GM21360 (cell line): Measurements from ENCODE around the gene CDC20.
A peak's percentile ranks its signal among the peaks of the same experiment; 100 is the strongest.

ENCODE experiments used
- ATAC-seq: cut with Tn5 transposase; IDR thresholded peaks from one replicate; pipeline ENCODE4 v1.9.1; 2021; ENCODE audit warnings: mild to moderate bottlenecking, moderate library complexity; ENCODE audit not compliant: unreplicated experiment

Gene CDC20

DNA sequence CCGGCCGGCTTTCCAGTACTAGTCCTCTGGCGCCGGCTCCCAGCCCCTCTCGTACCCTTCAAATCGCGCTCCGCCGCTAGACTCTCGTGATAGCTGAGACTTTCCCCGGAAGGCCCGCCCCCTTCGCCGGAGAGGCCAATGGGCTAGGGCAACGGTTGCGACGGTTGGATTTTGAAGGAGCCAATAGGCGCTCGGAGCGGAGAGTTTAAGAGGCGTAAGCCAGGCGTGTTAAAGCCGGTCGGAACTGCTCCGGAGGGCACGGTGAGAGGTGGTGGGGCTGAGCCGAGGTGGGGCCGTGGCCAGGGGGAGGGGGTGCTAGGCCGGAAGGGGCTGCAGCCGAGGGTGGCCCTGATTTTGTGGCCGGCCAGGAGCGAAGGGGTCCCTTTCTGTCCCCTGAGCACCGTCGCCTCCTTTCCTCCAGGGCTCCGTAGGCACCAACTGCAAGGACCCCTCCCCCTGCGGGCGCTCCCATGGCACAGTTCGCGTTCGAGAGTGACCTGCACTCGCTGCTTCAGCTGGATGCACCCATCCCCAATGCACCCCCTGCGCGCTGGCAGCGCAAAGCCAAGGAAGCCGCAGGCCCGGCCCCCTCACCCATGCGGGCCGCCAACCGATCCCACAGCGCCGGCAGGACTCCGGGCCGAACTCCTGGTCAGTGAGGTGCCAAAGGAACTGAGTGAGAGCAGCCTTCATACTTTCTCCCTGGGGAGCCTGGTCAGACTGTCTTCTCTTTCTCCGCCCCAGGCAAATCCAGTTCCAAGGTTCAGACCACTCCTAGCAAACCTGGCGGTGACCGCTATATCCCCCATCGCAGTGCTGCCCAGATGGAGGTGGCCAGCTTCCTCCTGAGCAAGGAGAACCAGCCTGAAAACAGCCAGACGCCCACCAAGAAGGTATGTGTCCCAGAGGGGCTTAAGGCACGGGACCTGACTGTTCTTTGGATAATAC, at the start of gene CDC20:
Gene CDC20 (plus strand): TSS at position 236 of the 948 bp plus-strand sequence. CDS start 235 bp downstream, at position 471.
- ATAC-seq = peak; percentile 95

DNA sequence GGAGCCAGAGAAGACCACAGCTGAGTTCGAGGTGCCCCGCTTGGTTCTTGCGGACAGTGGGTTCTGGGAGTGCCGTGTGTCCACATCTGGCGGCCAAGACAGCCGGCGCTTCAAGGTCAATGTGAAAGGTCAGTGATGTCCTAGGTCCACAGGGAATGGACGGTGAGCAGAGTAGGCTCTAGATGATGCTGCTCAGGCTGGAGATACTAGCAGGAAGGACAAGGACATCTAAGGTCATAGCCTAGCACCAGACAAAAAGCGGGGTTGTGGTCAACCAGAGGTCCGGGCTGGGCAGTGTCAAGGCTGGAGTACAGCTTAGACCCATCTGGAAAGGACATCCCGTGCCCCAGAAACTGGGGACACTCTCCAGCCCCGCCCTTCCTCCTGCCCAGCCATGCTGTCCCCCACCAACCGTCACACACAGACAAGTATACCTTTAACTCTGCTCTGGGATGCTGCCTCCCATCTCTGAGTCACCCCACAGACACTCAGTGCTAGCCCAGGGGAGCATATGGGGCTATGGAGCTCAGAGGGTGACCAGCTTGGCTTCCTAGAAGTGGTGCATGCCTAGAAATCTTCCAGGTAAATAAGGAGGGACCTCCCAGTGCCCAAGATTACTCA, 49.3 kb upstream of the CDC20 start:
- ATAC-seq = no peak

DNA sequence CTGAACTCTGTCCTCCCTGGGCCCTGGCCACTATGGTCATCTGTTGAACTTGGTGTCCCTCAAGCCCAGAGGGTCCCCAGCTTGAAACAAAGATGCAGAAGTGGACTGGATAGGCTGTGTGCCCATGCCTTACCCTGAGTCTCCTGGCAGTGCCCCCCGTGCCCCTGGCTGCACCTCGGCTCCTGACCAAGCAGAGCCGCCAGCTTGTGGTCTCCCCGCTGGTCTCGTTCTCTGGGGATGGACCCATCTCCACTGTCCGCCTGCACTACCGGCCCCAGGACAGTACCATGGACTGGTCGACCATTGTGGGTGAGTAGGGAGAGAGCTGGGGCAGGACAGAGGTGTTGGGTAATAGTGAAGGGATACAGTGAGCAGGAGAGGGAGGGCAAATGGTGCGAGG, 47.3 kb upstream of the CDC20 start:
- ATAC-seq = no peak

DNA sequence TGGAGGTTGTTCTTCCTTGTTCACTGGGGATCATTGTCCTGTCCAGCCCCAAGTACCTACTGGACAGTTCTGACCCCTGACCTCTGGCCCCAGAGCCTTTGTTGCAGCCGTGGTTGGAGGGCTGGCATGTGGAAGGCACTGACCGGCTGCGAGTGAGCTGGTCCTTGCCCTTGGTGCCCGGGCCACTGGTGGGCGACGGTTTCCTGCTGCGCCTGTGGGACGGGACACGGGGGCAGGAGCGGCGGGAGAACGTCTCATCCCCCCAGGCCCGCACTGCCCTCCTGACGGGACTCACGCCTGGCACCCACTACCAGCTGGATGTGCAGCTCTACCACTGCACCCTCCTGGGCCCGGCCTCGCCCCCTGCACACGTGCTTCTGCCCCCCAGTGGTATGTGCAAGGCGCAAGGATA, 46.6 kb upstream of the CDC20 start:
- no peak for ATAC-seq

DNA sequence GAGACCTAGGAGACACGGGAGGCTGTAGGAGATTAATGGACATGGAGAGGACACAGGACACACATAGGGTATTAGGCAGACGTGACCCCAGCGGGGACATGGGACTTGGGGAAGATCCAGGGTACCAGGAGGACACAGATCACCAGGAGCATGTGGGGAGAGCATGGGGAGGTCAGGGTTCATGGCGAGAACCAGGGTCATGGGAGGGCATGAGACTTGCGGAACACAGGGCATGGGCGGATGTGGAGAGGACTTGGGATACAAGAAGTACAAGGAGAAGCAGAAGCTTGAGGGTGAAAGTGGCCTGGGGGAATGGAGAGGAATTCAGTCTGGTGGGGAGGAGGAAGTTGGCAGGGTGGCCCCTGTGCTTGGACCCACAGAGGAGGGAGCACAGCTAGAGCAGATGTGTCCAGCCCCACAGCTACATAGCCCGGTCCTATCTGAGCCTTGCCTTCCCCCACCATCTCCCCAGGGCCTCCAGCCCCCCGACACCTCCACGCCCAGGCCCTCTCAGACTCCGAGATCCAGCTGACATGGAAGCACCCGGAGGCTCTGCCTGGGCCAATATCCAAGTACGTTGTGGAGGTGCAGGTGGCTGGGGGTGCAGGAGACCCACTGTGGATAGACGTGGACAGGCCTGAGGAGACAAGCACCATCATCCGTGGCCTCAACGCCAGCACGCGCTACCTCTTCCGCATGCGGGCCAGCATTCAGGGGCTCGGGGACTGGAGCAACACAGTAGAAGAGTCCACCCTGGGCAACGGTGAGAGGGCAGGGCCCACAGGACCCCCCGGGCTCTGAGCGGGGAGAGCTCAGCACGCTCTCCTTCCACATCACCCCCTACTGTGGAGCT, 45.9 kb upstream of the CDC20 start:
- ATAC-seq = no peak

DNA sequence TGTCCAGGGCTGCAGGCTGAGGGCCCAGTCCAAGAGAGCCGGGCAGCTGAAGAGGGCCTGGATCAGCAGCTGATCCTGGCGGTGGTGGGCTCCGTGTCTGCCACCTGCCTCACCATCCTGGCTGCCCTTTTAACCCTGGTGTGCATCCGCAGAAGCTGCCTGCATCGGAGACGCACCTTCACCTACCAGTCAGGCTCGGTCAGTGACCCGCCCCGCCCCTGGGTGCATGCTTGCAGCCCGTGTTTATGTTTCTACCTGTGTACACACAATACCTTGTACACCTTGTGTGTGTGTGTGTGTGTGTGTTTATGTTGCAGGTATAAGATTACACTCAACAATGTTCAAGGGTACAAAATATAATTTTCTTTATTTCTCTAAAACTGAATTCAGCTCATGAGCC, 45.0 kb upstream of the CDC20 start:
- ATAC-seq = no peak

DNA sequence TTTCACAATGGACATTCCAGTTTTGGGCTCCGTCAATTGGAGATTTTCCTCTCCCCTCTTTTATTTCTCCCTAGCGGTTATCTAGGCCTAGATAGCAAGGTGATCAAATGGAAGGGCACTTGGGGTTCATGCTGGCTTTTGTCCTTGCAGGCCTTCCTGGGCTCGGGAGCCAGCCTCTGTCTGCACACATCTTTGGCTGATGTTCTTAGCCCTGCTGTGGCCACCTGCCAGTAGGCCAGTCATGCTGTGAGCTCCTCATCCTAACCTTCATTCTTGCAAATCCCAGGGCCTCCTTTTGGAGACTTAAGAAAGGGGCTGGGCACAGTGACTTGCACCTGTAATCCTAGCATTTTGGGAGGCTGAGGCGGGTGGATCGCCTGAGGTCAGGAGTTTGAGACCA, 44.5 kb upstream of the CDC20 start:
- no peak for ATAC-seq

DNA sequence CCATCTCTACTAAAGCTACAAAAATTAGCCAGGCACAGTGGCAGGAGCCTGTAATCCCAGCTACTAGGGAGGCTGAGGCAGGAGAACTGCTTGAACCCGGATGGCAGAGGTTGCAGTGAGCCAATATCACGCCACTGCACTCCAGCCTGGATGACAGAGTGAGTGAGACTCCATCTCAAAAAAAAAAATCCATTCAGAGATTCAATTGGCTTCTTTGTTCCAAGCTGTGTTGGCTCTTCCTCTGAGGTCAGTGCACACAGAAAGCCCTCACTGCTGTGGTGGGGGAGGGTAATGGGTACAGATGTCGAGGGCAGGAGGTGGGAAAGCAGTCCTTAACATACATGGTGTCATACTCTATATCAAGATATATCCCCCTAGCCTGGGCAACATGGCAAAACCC, 43.3 kb upstream of the CDC20 start:
- no peak for ATAC-seq

DNA sequence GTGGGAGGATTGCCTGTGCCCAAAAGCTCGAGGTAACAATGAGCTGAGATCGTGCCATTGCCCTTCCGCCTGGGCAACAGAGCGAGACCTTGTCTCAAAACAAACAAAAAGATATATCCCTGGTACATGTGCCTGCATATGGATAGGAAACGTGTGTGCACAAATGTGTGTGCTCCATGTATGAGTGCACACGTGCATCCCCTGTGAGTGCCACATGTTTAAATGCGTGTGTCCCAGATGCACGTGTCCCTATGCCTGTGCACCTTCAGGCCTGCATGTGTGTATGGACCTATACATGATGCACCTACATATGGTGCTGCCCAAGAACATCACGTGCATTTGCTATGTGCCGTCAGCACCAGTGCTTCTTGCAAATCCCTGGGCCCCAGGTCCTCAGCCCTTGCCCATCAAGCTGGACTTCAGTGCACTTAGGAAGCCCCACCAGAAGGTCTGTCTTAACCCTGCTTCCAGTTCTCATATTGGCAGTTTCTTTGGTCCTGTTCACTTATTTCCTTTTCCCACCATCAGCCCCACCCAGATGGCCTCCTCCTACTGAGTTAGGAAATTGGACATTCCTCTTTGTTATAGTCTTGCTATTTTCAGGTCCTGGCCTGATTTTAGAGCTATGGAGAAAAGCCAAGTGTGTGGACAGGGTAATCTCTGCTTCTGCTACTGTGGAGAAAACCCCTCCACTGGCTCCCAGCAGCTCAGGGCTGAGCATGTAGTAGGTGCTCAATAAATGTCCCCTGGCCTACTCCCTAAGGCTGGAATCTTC, 42.6 kb upstream of the CDC20 start:
- ATAC-seq = no peak

DNA sequence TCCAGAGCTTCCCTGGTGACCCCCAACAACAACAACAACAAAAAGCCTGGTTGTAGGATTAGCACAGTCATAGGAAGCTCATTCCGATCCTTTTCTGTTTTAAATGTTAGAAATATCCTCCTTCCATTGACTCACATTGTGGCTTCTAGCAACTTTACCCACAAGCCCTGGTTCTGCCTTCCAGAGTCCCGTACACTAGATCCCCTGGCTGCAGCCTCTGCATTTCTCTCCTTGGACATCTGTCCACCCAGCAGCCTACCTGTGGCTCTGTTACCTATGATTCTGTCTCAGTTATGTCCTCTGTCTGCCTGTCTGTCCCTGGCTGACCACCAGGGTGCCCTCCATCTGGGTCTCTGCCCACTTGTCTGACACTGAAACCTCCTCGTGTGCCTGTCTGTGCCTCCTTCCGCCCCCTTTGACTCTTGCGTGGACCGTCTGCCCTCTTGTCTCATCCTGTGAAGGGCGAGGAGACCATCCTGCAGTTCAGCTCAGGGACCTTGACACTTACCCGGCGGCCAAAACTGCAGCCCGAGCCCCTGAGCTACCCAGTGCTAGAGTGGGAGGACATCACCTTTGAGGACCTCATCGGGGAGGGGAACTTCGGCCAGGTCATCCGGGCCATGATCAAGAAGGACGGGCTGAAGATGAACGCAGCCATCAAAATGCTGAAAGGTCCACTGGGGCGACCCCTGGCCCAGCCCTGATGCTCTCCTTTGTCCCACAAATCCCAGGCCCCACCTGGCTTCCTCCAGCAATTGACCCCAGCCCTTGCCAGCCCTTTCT, 41.9 kb upstream of the CDC20 start:
- ATAC-seq = no peak

DNA sequence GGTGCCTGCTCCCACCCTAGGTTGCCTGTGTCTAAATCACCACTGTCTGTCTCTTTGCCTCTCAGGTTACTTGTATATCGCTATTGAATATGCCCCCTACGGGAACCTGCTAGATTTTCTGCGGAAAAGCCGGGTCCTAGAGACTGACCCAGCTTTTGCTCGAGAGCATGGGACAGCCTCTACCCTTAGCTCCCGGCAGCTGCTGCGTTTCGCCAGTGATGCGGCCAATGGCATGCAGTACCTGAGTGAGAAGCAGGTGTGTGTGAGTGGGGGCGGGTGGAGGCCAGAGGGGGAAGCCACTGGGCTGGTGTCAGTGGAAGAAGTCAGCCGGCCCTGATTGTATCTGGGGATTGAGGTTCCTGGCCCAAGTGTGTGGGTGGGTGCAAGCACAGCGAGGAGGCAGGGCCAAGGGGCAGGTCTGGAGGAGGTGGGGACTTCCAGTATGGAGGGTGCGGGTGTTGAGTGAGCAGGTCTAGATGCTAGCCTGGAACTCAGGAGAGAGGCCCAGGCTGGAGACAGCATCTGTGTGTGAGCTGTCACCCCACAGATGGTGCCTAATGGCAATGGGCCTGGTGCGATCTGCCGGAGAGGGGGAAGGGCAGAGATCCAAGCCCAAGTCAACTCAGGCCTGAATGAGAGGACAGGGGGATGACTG, 40.8 kb upstream of the CDC20 start:
- ATAC-seq = no peak

DNA sequence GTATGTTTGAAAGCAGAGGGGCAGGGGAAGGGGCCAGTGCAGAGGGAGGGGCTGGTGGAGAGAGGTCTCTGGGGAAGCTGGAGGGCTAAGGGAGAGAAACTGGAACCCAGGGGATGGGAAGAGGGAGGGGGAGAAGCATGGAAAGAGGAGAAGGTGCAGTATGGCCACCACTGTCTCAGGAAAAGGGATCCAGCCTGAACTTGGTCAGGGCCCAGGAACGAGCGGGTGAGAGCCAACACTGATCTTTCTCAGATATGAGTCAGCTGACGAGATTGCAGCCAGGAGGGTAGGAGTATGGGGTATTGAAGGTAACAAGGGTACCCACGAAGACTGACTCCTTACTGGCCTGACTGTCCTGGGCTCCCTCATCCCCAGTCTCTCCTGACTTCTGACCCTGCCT, 40.0 kb upstream of the CDC20 start:
- no peak for ATAC-seq

DNA sequence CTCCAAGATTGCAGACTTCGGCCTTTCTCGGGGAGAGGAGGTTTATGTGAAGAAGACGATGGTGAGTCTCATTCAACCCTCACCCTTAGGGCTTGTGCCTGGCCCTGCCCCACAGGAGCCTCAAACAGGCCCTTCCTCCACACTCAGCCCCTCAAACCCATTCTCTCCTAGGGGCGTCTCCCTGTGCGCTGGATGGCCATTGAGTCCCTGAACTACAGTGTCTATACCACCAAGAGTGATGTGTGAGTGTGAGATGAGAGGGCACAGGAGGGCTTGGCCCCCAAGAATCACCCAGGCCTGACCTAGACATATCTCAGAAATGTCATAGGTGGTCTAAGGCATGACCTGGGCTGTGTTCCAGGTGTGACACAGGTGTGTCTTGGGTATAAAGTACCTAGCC, 39.5 kb upstream of the CDC20 start:
- no peak for ATAC-seq

DNA sequence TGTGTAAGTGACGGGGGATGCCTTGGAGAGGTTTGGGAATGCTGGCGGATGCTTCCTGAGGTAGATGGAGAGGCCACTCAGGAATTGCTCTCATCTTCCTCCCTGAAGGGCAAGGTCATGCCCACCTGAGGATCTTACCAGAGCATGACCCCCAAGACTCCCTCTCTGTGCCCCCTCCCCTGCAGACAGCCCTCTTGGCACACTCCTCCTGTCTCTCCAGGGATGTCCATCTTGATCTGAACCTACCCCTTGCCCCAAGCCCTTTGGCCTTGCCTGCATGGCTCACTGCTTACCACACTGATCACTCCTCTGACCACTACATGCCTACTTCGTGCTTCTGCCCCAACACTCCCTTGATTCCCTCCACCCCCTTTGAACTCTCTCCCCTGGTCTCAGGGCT, 39.0 kb upstream of the CDC20 start:
- no peak for ATAC-seq

DNA sequence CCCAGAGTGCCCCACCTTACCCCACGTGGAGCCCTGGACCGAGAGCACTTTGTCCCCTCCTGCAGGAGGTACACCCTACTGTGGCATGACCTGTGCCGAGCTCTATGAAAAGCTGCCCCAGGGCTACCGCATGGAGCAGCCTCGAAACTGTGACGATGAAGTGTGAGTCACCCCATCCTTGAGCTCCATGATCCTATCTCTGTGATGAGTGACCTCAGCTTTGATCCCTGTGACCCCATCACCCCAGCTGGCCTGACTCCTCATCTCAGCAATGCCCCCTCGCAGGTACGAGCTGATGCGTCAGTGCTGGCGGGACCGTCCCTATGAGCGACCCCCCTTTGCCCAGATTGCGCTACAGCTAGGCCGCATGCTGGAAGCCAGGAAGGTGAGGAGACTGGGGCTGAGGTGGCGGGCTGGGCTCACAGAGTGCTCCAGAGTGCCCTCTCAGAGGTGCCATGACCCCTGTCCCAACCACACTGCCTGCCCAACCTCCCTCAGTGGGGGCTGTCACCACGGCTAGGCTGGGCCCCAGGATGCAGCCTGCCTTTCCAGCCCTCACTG, 37.4 kb upstream of the CDC20 start:
- ATAC-seq = no peak

DNA sequence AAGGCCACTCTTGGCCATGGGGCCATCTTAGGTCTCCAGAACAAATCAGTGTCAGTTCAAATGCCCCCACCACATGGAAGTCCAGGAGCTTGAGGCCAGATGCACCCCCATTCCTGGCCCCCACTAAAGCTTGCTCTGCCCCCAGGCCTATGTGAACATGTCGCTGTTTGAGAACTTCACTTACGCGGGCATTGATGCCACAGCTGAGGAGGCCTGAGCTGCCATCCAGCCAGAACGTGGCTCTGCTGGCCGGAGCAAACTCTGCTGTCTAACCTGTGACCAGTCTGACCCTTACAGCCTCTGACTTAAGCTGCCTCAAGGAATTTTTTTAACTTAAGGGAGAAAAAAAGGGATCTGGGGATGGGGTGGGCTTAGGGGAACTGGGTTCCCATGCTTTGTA, 36.3 kb upstream of the CDC20 start:
- ATAC-seq = no peak

DNA sequence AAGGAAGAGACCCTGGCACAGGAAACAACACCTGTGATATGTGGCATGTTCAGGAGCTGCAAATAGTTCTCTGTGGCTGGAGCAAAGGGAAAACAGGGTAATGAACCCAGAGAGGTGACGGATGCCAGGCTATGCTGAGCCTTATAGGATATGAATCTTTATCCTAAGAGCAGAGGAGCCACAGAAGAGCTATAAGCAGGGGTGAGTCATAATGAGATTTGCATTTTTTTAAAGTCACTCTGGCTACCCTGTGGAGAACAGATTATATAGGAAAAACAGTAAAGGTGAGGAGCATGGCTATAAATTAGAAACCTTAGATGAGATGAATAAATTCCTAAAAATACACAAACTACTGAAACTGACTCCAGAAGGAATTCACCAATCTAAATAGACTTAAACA, 34.0 kb upstream of the CDC20 start:
- no peak for ATAC-seq

DNA sequence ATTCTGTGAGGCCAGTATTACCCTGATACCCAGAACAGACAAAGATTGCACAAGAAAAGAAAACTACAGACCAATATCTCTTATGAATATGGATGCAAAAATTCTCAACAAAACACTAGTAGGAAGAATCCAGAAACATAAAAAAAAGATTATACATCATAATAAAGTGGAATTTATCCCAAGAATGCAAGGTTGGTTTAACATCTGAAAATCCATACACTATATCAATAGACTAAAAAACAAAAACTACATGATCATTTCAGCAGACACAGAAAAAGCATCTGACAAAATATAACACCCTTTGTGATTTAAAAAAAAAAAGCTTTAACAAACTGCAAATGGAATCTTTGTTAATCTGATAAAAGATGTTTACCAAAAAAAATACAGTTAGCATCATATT, 33.4 kb upstream of the CDC20 start:
- no peak for ATAC-seq
